Psoas muscle (tissue), 8 donors: Measurements from ENCODE around the gene RTP5. TPM values are rescaled to one million over a fixed set of nuclear protein-coding genes. Genes with fewer than 3 reads are reported as not detected.

Source experiments
- ATAC-seq, 4 donors: fragments of 200-7000 bp; cut with Tn5 transposase; one replicate each; pipeline ENCODE4 v1.9.1; 2020; ENCODE audit warnings: moderate library complexity in 3 of 4, mild to moderate bottlenecking in 2 of 4
- DNase-seq, 2 donors: peaks; one replicate each; pipeline ENCODE4 v3.0.0-alpha.2; 2020
- H3K27ac ChIP-seq: fragments of 200-600 bp; one replicate; pipeline ENCODE4 v1.8.0; 2022
- H3K27me3 ChIP-seq, 3 donors: fragments of 200-600 bp in 1 of 3; one replicate each; pipeline versions ENCODE4 v1.6.1 to v1.8.0; 2013 to 2022; ENCODE audit warnings: low read length in 2 of 3, mild to moderate bottlenecking in 2 of 3, moderate library complexity in 1 of 3; ENCODE audit not compliant: insufficient read depth in 3 of 3
- H3K36me3 ChIP-seq, 2 donors: fragments of 200-600 bp in 1 of 2; one replicate each; pipeline versions ENCODE4 v1.6.1 to v1.8.0; 2013 to 2022; ENCODE audit warnings: low read depth in 1 of 2, mild to moderate bottlenecking in 1 of 2, moderate library complexity in 1 of 2; ENCODE audit not compliant: insufficient read depth in 1 of 2
- H3K4me1 ChIP-seq: fragments of 200-600 bp; one replicate; pipeline ENCODE4 v1.8.0; 2022
- H3K4me3 ChIP-seq: fragments of 200-600 bp; one replicate; pipeline ENCODE4 v1.8.0; 2022; ENCODE audit warnings: mild to moderate bottlenecking
- H3K9me3 ChIP-seq: fragments of 200-600 bp; one replicate; pipeline ENCODE4 v1.8.0; 2022
- CTCF ChIP-seq: fragments of 200-600 bp; IDR thresholded peaks from one replicate; pipeline ENCODE4 v1.8.0; 2022; ENCODE audit warnings: antibody characterized with exemption
- WGBS, 3 donors: extraction: QIAGEN DNeasy Blood & Tissue Kit; methylation state at CpG; one replicate each; pipeline versions ENCODE4 v1.1.6 to v1.1.7; 2013; 5-methylcytosine and 5-hydroxymethylcytosine counted together
- intact Hi-C, 2 donors: fragments of 100-400 bp; cut with DNase I; formaldehyde crosslinking; loops; one replicate each; pipeline versions ENCODE4 v1.11.0 to v1.14.2; 2022
- polyA plus RNA-seq, 3 donors: library from polyadenylated mRNA; stranded (reverse); fragments of 200-250 nt; gene quantifications; one replicate each; pipeline ENCODE4 v1.2.3, GENCODE V29; 2013
- total RNA-seq, 4 donors: library from RNA; stranded (reverse); fragmentation: NEBNext Ultra II Directional in 2 of 4; extraction: Animal tissue kit (Norgen Biotek cat#: 25700) in 2 of 4; gene quantifications; one replicate each; pipeline versions ENCODE4 v1.2.1 to v1.2.4, GENCODE V29; 2021 to 2023
- donor health status: healthy with polysubstance abuse.
- donor health status: DM: no; HTN: no; CAD: no; lungs with moderate emphysema.
- donor health status: Bipolar disorder and iron deficiency.
- donor health status: healthy.
- donor health status: DM: yes; HTN: yes; CAD: no.
- donor health status: DM: no; HTN: no; CAD: no.
- donor health status: DM: no; HTN: no; CAD: no.
- donor health status: DM: yes; HTN: yes; CAD: no.

The RTP5 gene
- total and polyA plus RNA-seq, 7 donors, result 0.01 TPM; not detected in 6

GRCh38 chr2:241877989-241878970 lies 8.8 kb downstream of the RTP5 start:
- no peak overlapping the region for H3K27ac ChIP-seq
- no peak overlapping the region for H3K4me3 ChIP-seq
- peak in 3 of 4 donors; percentile 45 to 50 (median 48) for ATAC-seq
- 22 to 34% (median 23%) methylated on average over 23 to 27 of the region's 27 CpGs for WGBS, 3 donors
- H3K36me3 ChIP-seq, result no peaks in the 10 kb centered on the region
- intact Hi-C loops, result loop anchor here (5.0 kb wide), 2 partner anchors 141 to 211 kb away; no protein-coding TSS in a partner anchor
- peaks cover 10% of the 10 kb centered on the region for H3K4me1 ChIP-seq
- TF ChIP-seq CTCF, result peak; percentile 59
- peak; percentile 79 to 85 for DNase-seq
- H3K27me3 ChIP-seq, result peaks cover 0 to 2% (median 0%) of the 10 kb centered on the region in 3 donors
- no peaks in the 10 kb centered on the region for H3K9me3 ChIP-seq

DNA sequence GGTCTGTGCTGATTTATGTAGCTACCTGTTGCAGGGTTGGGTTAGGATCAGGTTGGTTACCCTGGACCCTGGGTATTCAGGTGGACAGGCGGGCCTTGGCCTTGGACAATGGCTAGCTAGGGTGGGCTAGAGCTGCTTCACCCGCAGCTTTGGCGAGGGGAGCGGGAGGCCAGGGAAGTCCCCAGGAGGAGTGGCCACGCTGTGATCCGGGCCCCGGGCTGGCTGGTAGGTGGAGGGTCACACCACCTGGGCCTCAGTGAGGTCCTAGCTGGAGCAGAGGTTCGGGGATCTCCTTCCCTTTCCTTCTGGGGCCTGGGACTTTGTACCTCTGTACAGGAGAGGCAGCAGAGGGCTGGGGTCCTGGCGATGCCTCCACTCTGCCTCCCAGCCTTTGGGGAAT lies 9.8 kb downstream of the RTP5 start:
- Histone ChIP-seq H3K27me3 (peaks cover 0 to 3% (median 0%) of the 10 kb centered on the region in 3 donors), H3K4me1 (peaks cover 10% of the 10 kb centered on the region), H3K4me3 (no peak overlapping the region), H3K36me3 (no peaks in the 10 kb centered on the region), H3K9me3 (no peaks in the 10 kb centered on the region), H3K27ac (no peak overlapping the region)
- no peak for TF ChIP-seq CTCF
- ATAC-seq (no peak), DNase-seq (peak in 1 of 2 donors; percentile 16)
- intact Hi-C loops, result loop anchor here (5.0 kb wide), 2 partner anchors 142 to 212 kb away; no protein-coding TSS in a partner anchor
- WGBS, 3 donors, result 75 to 90% (median 86%) methylated on average over 9 of the region's 9 CpGs

- Histone ChIP-seq H3K4me3 (peak overlapping the region; percentile 64), H3K4me1 (peaks cover 10% of the 10 kb centered on the region), H3K9me3 (no peaks in the 10 kb centered on the region), H3K27ac (no peak overlapping the region), H3K36me3 (no peaks in the 10 kb centered on the region), H3K27me3 (peaks cover 0 to 11% (median 0%) of the 10 kb centered on the region in 3 donors)
- ATAC-seq, result no peak
- 77 to 81% (median 79%) methylated on average over 16 of the region's 16 CpGs for WGBS, 3 donors
- DNase-seq, result peak in 1 of 2 donors; percentile 12
- no peak for TF ChIP-seq CTCF
- intact Hi-C loops, result no loop called here
These were observed 11.0 kb downstream of the RTP5 start for GRCh38 chr2:241880311-241881073.

GRCh38 chr2:241882091-241882625 lies 12.6 kb downstream of the RTP5 start:
- peaks cover 0 to 21% (median 7%) of the 10 kb centered on the region in 3 donors for H3K27me3 ChIP-seq
- intact Hi-C loops, result no loop called here
- peak; percentile 48 to 63 (median 56) for ATAC-seq
- H3K4me3 ChIP-seq, result peak overlapping the region; percentile 64
- no peaks in the 10 kb centered on the region for H3K9me3 ChIP-seq
- no peaks in the 10 kb centered on the region for H3K36me3 ChIP-seq
- H3K4me1 ChIP-seq, result peaks cover 10% of the 10 kb centered on the region
- 3 to 7% (median 3%) methylated on average over 22 to 23 of the region's 23 CpGs for WGBS, 3 donors
- TF ChIP-seq CTCF, result no peak
- peak; percentile 67 to 83 for DNase-seq
- peak overlapping the region; percentile 60 for H3K27ac ChIP-seq
